Coronary artery (tissue), 2 donors: Measurements from ENCODE around the gene UGT1A3.

Source experiments
- DNase-seq: peaks from one replicate; pipeline ENCODE4 v3.0.0-alpha.2; 2017; ENCODE audit warnings: low spot score
- H3K27ac ChIP-seq, 2 donors: fragments of 200-600 bp; sonication (generic); one replicate each; pipeline ENCODE4 v1.5.1; 2016 to 2019
- H3K4me3 ChIP-seq: fragments of 200-600 bp; sonication (generic); 2 replicates; pipeline ENCODE4 v1.5.1; 2016; ENCODE audit warnings: mild to moderate bottlenecking, moderate library complexity
- TF ChIP-seq, protein P1 (sequence below): fragments of 200-600 bp; sonication (generic); IDR thresholded peaks from one replicate; pipeline ENCODE4 v1.5.1; 2019; ENCODE audit warnings: antibody characterized with exemption

UGT1A3 gene

DNA sequence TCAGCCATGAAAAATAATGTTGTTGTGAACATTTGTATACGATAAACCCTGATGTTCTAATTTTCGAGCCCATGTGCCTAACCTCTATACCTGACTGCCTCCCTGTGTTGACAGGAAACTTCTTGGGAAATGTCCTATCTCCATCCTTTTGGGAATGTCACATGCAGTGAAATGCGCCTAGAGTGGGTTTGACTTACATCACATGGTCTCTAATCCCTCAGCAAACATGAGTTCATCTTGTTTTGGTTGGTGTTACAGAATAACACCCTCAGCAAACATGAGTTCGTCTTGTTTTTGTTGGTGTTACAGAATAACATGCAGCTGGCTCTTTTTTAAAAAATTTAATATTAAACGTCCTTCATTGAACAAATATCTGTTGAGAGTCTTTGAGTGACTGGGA, 40.5 kb upstream of the UGT1A3 start:
- H3K4me3 ChIP-seq, result no peak overlapping the region
- DNase-seq, result no peak
- no peak overlapping the region for H3K27ac ChIP-seq
- TF ChIP-seq, protein P1, sequence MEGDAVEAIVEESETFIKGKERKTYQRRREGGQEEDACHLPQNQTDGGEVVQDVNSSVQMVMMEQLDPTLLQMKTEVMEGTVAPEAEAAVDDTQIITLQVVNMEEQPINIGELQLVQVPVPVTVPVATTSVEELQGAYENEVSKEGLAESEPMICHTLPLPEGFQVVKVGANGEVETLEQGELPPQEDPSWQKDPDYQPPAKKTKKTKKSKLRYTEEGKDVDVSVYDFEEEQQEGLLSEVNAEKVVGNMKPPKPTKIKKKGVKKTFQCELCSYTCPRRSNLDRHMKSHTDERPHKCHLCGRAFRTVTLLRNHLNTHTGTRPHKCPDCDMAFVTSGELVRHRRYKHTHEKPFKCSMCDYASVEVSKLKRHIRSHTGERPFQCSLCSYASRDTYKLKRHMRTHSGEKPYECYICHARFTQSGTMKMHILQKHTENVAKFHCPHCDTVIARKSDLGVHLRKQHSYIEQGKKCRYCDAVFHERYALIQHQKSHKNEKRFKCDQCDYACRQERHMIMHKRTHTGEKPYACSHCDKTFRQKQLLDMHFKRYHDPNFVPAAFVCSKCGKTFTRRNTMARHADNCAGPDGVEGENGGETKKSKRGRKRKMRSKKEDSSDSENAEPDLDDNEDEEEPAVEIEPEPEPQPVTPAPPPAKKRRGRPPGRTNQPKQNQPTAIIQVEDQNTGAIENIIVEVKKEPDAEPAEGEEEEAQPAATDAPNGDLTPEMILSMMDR, result no peak

DNA sequence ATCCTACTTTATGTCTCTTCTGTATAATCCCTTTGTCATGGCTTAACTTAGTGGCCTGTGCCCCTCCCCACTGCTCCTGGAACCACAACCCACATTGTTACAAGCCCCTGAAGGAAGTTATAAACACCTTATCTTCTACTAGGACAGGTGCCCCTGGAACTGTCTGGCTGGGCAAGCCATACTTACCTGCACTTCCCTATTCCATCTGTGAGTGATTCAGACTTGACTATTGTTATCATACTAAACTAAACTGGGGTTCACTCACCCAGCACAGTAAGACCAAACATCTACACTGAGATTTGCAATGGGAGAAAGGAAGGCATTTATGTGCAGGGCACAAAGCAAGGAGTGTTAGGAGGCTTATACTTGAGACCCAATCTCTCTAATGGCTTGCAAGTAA, 39.8 kb upstream of the UGT1A3 start:
- Histone ChIP-seq H3K27ac (no peak overlapping the region), H3K4me3 (no peak overlapping the region)
- no peak for DNase-seq
- TF ChIP-seq, protein P1, result no peak

DNA sequence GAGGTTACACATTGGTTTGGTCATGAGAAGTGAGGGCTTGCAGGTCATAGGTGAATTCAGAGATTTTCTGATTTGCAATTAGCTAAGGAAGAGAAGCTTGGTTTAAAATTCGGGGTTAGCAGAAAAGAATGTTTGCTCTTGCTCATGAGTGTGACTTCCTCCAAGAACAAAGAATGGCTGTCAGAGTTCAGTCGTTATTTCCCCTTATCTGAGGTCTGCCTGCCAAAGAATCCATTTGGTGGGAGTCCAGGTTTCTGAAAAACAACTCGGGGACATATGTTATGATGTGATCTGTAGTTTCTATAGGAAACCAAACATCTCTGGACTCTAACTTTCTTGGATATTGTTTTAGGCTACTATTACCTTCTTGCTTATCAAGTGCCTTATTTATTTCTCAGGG, 39.3 kb upstream of the UGT1A3 start:
- H3K27ac ChIP-seq, result no peak overlapping the region
- no peak overlapping the region for H3K4me3 ChIP-seq
- DNase-seq, result no peak
- TF ChIP-seq, protein P1, result no peak

DNA sequence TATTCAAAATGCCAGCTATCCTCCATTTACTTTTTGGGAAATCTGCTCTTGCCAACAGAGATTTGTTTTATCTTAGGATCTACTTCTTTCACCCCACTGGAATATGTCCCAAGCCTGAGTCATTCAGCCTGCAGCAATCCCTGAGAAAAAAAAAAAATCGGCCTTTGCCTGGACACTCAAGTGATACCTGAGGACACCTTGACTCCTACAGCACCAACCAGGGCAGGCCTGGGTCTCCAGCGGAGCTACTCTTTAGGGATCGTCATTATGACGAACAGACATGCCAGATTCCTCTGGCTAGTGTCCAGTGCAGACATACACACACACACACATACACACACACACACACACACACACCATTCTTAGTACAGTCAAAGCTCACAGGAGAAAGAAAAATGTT, 38.4 kb upstream of the UGT1A3 start:
- DNase-seq, result no peak

DNA sequence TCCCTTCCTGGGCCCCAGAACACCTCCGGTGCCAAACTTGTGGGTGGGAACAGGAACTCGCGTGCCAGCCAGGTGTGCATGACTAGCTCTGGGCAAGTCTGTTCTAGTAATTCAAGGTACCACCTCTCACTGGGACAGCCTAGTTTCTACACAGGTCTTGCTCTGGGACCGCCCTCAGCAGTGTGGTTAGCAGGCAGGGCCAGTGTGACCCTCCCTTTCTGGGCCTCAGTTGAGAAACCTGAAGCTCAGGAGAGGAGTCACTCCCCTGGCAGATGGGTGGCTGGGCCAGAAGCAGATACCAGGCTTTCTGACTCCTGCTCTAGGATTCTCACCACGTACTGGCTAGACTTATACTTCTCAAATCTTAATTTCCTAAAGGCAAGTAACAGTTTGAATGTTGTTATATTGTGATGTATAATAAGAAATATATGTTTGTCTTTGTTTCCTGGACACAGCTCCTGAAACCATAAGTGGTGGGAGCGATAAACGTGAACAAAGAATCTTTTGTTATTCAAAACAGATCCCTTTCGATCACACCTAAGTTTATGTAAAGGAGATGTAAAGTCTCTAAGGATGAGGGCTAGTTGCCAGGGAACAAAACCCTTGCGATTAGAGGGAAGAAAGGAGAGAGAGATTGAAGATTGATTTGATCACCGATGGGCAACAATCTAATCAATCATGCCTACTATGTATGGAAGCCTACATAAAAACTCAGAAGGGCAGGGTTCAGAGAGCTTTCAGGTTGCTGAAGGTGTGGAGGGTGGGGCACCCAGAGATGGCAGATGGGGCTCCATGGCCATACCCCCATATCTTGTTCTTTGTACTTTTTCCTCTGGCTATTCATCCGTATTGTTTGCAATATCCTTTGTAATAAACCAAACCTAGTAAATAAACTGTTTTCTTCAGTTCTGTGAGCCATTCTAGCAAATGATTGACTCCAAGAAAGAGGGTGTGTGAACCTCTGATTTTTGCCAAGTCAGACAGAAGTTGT, 37.1 kb upstream of the UGT1A3 start:
- no peak for DNase-seq
- TF ChIP-seq, protein P1, result no peak
- Histone ChIP-seq H3K27ac (no peak overlapping the region), H3K4me3 (no peak overlapping the region)

More for the DNA sequence above, 38.4 kb upstream of the UGT1A3 start:
- Histone ChIP-seq H3K27ac (no peak overlapping the region), H3K4me3 (no peak overlapping the region)
- TF ChIP-seq, protein P1, result no peak

DNA sequence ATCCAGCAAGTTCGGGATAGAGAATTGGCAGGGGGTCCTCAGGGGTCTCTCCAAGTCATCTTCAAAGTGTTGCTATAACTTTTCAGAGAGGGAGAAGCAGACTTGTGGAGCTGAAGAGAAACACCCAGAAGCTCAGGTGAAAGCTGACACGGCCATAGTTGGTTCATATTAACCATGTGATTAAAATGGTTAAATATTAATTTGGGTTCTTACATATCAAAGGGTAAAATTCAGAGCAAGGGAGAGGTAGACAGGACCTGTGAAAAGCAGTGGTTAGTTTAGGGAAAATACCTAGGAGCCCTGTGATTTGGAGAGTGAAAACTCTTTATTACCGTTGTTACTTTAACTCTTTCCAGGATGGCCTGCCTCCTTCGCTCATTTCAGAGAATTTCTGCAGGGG, 36.2 kb upstream of the UGT1A3 start, which contains the start of gene UGT1A6:
Gene UGT1A6, plus strand, starts transcription at position 243 of the 400 bp plus-strand sequence. Its CDS starts 115 bp downstream, at position 358.
- TF ChIP-seq, protein P1, result no peak
- Histone ChIP-seq H3K4me3 (no peak within 1 kb of the TSS), H3K27ac (no peak within 1 kb of the TSS)
- no peak for DNase-seq

DNA sequence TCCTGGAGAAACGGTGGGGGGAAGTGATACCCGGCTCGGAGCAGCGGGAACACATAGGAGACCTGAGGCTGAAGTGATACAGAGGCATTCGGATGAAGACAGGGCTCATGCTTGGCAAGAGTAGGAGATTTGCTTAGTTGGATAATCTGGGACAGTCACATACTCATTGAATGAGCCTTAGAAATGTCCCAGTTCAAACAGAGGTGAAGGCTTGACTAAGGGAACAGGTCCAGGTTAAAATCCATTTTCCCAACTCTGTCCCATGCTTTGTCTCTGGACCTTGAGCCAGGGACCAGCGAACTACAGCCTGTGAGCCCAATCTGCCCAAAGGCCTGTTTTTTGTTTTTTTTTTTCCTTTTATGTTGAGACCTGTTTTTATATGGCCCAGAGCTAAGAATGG, 34.9 kb upstream of the UGT1A3 start:
- no peak overlapping the region for H3K4me3 ChIP-seq
- DNase-seq, result no peak
- TF ChIP-seq, protein P1, result no peak
- H3K27ac ChIP-seq, result no peak overlapping the region
